Nephron progenitor cell (in vitro differentiated cells): Measurements from ENCODE around the gene MAEA.
A peak's percentile ranks its signal among the peaks of the same experiment; 100 is the strongest.
"Not testable (repeated sequence)": the region's sequence is repeated elsewhere in the genome, so short reads cannot be mapped to it uniquely, and the experiment has no call there.

Source experiments
- DNase-seq: peaks from one replicate; pipeline ENCODE4 v3.0.0; 2021
- H3K27ac Mint-ChIP-seq: 2 replicates; pipeline ENCODE4 v1.8.0; 2021; ENCODE audit warnings: mild to moderate bottlenecking, moderate library complexity, mixed read lengths
- H3K27me3 Mint-ChIP-seq: 2 replicates; pipeline ENCODE4 v1.8.0; 2021; ENCODE audit warnings: mild to moderate bottlenecking, low read depth, mixed read lengths; ENCODE audit not compliant: poor library complexity
- H3K36me3 Mint-ChIP-seq: 2 replicates; pipeline ENCODE4 v1.8.0; 2021; ENCODE audit warnings: low read depth, mixed read lengths
- H3K4me1 Mint-ChIP-seq: 2 replicates; pipeline ENCODE4 v1.8.0; 2021; ENCODE audit warnings: mixed read lengths
- H3K4me3 Mint-ChIP-seq: 2 replicates; pipeline ENCODE4 v1.8.0; 2021; ENCODE audit warnings: mild to moderate bottlenecking, moderate library complexity, mixed read lengths
- H3K9me3 Mint-ChIP-seq: 2 replicates; pipeline ENCODE4 v1.8.0; 2021; ENCODE audit warnings: mild to moderate bottlenecking, moderate library complexity, mixed read lengths
- CTCF ChIP-seq: fragments of 200-600 bp; sonication (generic); IDR thresholded peaks from 2 replicates; pipeline ENCODE4 v1.5.0; 2021; ENCODE audit warnings: antibody characterized with exemption

MAEA gene

GRCh38 chr4:1291996-1292702 is 2.5 kb downstream of the MAEA start:
- Mint-ChIP-seq H3K36me3 (no peaks in the 10 kb centered on the region), H3K27ac (peak overlapping the region; percentile 62), H3K27me3 (peaks cover 6% of the 10 kb centered on the region), H3K4me1 (peaks cover 48% of the 10 kb centered on the region), H3K9me3 (peaks cover 1% of the 10 kb centered on the region), H3K4me3 (peak overlapping the region; percentile 97)
- no peak for TF ChIP-seq CTCF
- no peak for DNase-seq

- not testable (repeated sequence) for H3K4me3 Mint-ChIP-seq, DNase-seq, H3K9me3 Mint-ChIP-seq, H3K27me3 Mint-ChIP-seq, H3K27ac Mint-ChIP-seq, H3K36me3 Mint-ChIP-seq
- peaks cover 48% of the 10 kb centered on the region for H3K4me1 Mint-ChIP-seq
Measured at GRCh38 chr4:1292703-1293011, 3.0 kb downstream of the MAEA start.

GRCh38 chr4:1293531-1293941 is 3.8 kb downstream of the MAEA start:
- Mint-ChIP-seq H3K4me1 (peaks cover 44% of the 10 kb centered on the region), H3K9me3 (no peaks in the 10 kb centered on the region), H3K36me3 (peaks cover 10% of the 10 kb centered on the region), H3K27ac (peak overlapping the region; percentile 51), H3K4me3 (peak overlapping the region; percentile 28), H3K27me3 (no peaks in the 10 kb centered on the region)
- no peak for DNase-seq
- TF ChIP-seq CTCF: no peak

GRCh38 chr4:1293991-1294390 is 4.3 kb downstream of the MAEA start:
- H3K36me3 Mint-ChIP-seq: peaks cover 11% of the 10 kb centered on the region
- no peak for TF ChIP-seq CTCF
- peak overlapping the region; percentile 28 for H3K4me3 Mint-ChIP-seq
- H3K4me1 Mint-ChIP-seq: peaks cover 39% of the 10 kb centered on the region
- no peaks in the 10 kb centered on the region for H3K9me3 Mint-ChIP-seq
- no peaks in the 10 kb centered on the region for H3K27me3 Mint-ChIP-seq
- DNase-seq: no peak
- peak overlapping the region; percentile 51 for H3K27ac Mint-ChIP-seq

GRCh38 chr4:1294424-1294823 is 4.7 kb downstream of the MAEA start:
- H3K27ac Mint-ChIP-seq: peak overlapping the region; percentile 51
- H3K9me3 Mint-ChIP-seq: no peaks in the 10 kb centered on the region
- TF ChIP-seq CTCF: no peak
- no peak overlapping the region for H3K4me3 Mint-ChIP-seq
- H3K36me3 Mint-ChIP-seq: peaks cover 15% of the 10 kb centered on the region
- no peaks in the 10 kb centered on the region for H3K27me3 Mint-ChIP-seq
- H3K4me1 Mint-ChIP-seq: peaks cover 38% of the 10 kb centered on the region
- no peak for DNase-seq

- H3K27ac Mint-ChIP-seq: no peak overlapping the region
- no peak for TF ChIP-seq CTCF
- no peak overlapping the region for H3K4me3 Mint-ChIP-seq
- DNase-seq: no peak
- no peaks in the 10 kb centered on the region for H3K9me3 Mint-ChIP-seq
- H3K4me1 Mint-ChIP-seq: peaks cover 38% of the 10 kb centered on the region
- H3K27me3 Mint-ChIP-seq: no peaks in the 10 kb centered on the region
- H3K36me3 Mint-ChIP-seq: peaks cover 20% of the 10 kb centered on the region
Measured at GRCh38 chr4:1294891-1295290, 5.2 kb downstream of the MAEA start.
